Upper lobe of left lung (tissue), 4 donors: ENCODE data around the gene RMND1.

ENCODE experiments used
- POLR2AphosphoS5 ChIP-seq, 2 donors: sonication (generic); formaldehyde crosslinking; IDR thresholded peaks; one replicate each; pipeline ENCODE4 v1.5.1; 2017; ENCODE audit warnings: antibody characterized with exemption in 2 of 2
- TF ChIP-seq, protein P1 (sequence below), 6 experiments: fragments of 450-650 bp in 4 of 6; fragments of 200-600 bp in 2 of 6; sonication (generic) in 2 of 6; IDR thresholded peaks; one replicate each; pipeline ENCODE4 v1.5.1; 2016 to 2019; ENCODE audit warnings: antibody characterized with exemption in 6 of 6

DNA sequence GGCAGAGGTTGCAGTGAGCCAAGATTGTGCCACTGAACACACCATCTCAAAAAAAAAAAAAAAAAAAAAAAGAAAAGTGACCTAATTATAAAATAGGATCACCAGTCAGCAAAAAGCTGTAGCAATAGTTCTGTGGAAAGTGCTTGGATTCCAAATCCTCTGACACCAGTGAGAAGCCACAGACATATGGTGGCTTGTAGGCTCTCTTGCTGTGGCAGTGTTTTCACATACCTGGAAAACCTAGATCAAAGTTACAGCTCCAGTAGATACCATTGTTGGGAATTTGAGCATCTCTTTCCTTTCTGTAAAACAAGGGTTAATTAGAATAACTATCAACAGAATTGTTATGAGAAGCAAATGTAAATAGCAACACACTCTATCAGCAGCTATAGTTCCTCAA, 46.0 kb upstream of the RMND1 start:
- TF ChIP-seq, protein P1, sequence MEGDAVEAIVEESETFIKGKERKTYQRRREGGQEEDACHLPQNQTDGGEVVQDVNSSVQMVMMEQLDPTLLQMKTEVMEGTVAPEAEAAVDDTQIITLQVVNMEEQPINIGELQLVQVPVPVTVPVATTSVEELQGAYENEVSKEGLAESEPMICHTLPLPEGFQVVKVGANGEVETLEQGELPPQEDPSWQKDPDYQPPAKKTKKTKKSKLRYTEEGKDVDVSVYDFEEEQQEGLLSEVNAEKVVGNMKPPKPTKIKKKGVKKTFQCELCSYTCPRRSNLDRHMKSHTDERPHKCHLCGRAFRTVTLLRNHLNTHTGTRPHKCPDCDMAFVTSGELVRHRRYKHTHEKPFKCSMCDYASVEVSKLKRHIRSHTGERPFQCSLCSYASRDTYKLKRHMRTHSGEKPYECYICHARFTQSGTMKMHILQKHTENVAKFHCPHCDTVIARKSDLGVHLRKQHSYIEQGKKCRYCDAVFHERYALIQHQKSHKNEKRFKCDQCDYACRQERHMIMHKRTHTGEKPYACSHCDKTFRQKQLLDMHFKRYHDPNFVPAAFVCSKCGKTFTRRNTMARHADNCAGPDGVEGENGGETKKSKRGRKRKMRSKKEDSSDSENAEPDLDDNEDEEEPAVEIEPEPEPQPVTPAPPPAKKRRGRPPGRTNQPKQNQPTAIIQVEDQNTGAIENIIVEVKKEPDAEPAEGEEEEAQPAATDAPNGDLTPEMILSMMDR (IDR thresholded peaks at IDR 0.05): no peak
- TF ChIP-seq POLR2AphosphoS5 (IDR thresholded peaks at IDR 0.05): no peak
